LNCAP (cell line): Measurements from ENCODE around the gene LIPA.

ENCODE experiments used
- CTCF ChIP-seq: fragments of 450-650 bp; IDR thresholded peaks from 2 replicates; pipeline ENCODE4 v1.5.1; 2017; ENCODE audit warnings: mild to moderate bottlenecking

The LIPA gene

GRCh38 chr10:89171996-89172395, 79.6 kb downstream of the LIPA start:
- no peak for TF ChIP-seq CTCF

- no peak for TF ChIP-seq CTCF
These were observed 80.2 kb downstream of the LIPA start for GRCh38 chr10:89171263-89171872.

- TF ChIP-seq CTCF = no peak
These were observed 83.7 kb downstream of the LIPA start for GRCh38 chr10:89167915-89168314.

GRCh38 chr10:89165923-89166322, 85.7 kb downstream of the LIPA start:
- TF ChIP-seq CTCF = no peak

- TF ChIP-seq CTCF = no peak
These were observed 86.7 kb downstream of the LIPA start for GRCh38 chr10:89164920-89165319.

- no peak for TF ChIP-seq CTCF
These were observed 87.5 kb downstream of the LIPA start for GRCh38 chr10:89164080-89164479.
